ENCODE results near the gene ADGRB3. TPM values are rescaled to one million over a fixed set of nuclear protein-coding genes. Genes with fewer than 3 reads are reported as not detected.

Gene ADGRB3
- total and polyA plus RNA-seq, 2 donors (not counting 1 experiment from before 2014, with no cell fraction given): not detected

- Histone ChIP-seq H3K4me2 (replicated peaks; ENCODE audit: low read depth, low read length, poor library complexity, severe bottlenecking) (no peak overlapping the region), H3K27me3 (replicated peaks in 1 of 4; ENCODE audit: control extremely low read depth in 1 of 4, control insufficient read depth in 3 of 4, insufficient read depth in 4 of 4, low read length in 3 of 4) (no peaks in the 10 kb centered on the region), H3K4me1 (ENCODE audit: control insufficient read depth in 2 of 2, insufficient read depth in 2 of 2, low read length in 2 of 2) (no peaks in the 10 kb centered on the region), H3K27ac (ENCODE audit: low read length in 2 of 2) (no peak overlapping the region), H4K20me1 (ENCODE audit: control insufficient read depth, insufficient read depth, low read length, poor library complexity, severe bottlenecking) (no peaks in the 10 kb centered on the region), H3K79me2 (ENCODE audit: control insufficient read depth, insufficient read depth, low read length) (no peaks in the 10 kb centered on the region), H3K36me3 (replicated peaks in 1 of 2; ENCODE audit: control extremely low read depth in 1 of 2, control insufficient read depth in 1 of 2, extremely low read depth in 1 of 2, insufficient read depth in 2 of 2, low read length in 1 of 2) (no peaks in the 10 kb centered on the region), H2AFZ (ENCODE audit: insufficient read depth, low read depth, low read length, poor library complexity, severe bottlenecking) (no peak overlapping the region), H3K4me3 (ENCODE audit: control extremely low read depth in 1 of 5, extremely low read depth in 1 of 5, insufficient read depth in 1 of 5, low read depth in 2 of 5, low read length in 4 of 5) (no peak overlapping the region), H3K9ac (ENCODE audit: low read length) (no peak overlapping the region), H3K9me3 (ENCODE audit: control extremely low read depth in 1 of 3, control insufficient read depth in 2 of 3, insufficient read depth in 1 of 3, low read length in 2 of 3) (no peaks in the 10 kb centered on the region)
- no peaks in the 10 kb centered on the region for H3K27me3 Mint-ChIP-seq
- no peaks in the 10 kb centered on the region for H3K4me1 Mint-ChIP-seq
- no CpG with 5 or more reads among the region's 5 CpGs for WGBS (ENCODE audit: insufficient coverage)
- no peak overlapping the region for H3K27ac Mint-ChIP-seq
- H3K4me3 Mint-ChIP-seq: no peak overlapping the region
- ChIA-PET POLR2A (no interaction called here), CTCF (no interaction called here)
- TF ChIP-seq CTCF (IDR thresholded peaks at IDR 0.05) (no peak), EZH2 (IDR thresholded peaks at IDR 0.05; ENCODE audit: borderline replicate concordance, insufficient read depth, low read depth, low read length, poor library complexity, severe bottlenecking) (no peak)
- no peaks in the 10 kb centered on the region for H3K9me3 Mint-ChIP-seq (ENCODE audit: insufficient read depth)
- ATAC-seq (ENCODE audit: low read depth): no peak
- DNase-seq: no peak
- intact Hi-C loops (cut with micrococcal nuclease): no loop called here
These were observed 703.5 kb downstream of the ADGRB3 start for GRCh38 chr6:69338431-69339162.

GRCh38 chr6:69339163-69339550, 704.1 kb downstream of the ADGRB3 start:
- no peak for TF ChIP-seq EZH2 (IDR thresholded peaks at IDR 0.05; ENCODE audit: borderline replicate concordance, insufficient read depth, low read depth, low read length, poor library complexity, severe bottlenecking)
- no peak for TF ChIP-seq CTCF (IDR thresholded peaks at IDR 0.05)
- no peak for DNase-seq
- no peak for ATAC-seq (ENCODE audit: low read depth)
- Histone ChIP-seq H3K79me2 (ENCODE audit: control insufficient read depth, insufficient read depth, low read length) (no peaks in the 10 kb centered on the region), H3K27me3 (replicated peaks in 1 of 4; ENCODE audit: control extremely low read depth in 1 of 4, control insufficient read depth in 3 of 4, insufficient read depth in 4 of 4, low read length in 3 of 4) (no peaks in the 10 kb centered on the region), H4K20me1 (ENCODE audit: control insufficient read depth, insufficient read depth, low read length, poor library complexity, severe bottlenecking) (no peaks in the 10 kb centered on the region), H3K4me1 (ENCODE audit: control insufficient read depth in 2 of 2, insufficient read depth in 2 of 2, low read length in 2 of 2) (no peaks in the 10 kb centered on the region), H2AFZ (ENCODE audit: insufficient read depth, low read depth, low read length, poor library complexity, severe bottlenecking) (no peak overlapping the region), H3K9me3 (ENCODE audit: control extremely low read depth in 1 of 3, control insufficient read depth in 2 of 3, insufficient read depth in 1 of 3, low read length in 2 of 3) (no peaks in the 10 kb centered on the region), H3K36me3 (replicated peaks in 1 of 2; ENCODE audit: control extremely low read depth in 1 of 2, control insufficient read depth in 1 of 2, extremely low read depth in 1 of 2, insufficient read depth in 2 of 2, low read length in 1 of 2) (no peaks in the 10 kb centered on the region), H3K4me2 (replicated peaks; ENCODE audit: low read depth, low read length, poor library complexity, severe bottlenecking) (no peak overlapping the region), H3K9ac (ENCODE audit: low read length) (no peak overlapping the region), H3K27ac (ENCODE audit: low read length in 2 of 2) (no peak overlapping the region), H3K4me3 (ENCODE audit: control extremely low read depth in 1 of 5, extremely low read depth in 1 of 5, insufficient read depth in 1 of 5, low read depth in 2 of 5, low read length in 4 of 5) (no peak overlapping the region)
- no peak overlapping the region for H3K27ac Mint-ChIP-seq
- H3K9me3 Mint-ChIP-seq (ENCODE audit: insufficient read depth): no peaks in the 10 kb centered on the region
- H3K27me3 Mint-ChIP-seq: no peaks in the 10 kb centered on the region
- H3K4me1 Mint-ChIP-seq: no peaks in the 10 kb centered on the region
- H3K4me3 Mint-ChIP-seq: no peak overlapping the region
- CTCF ChIA-PET: no interaction called here
- intact Hi-C loops (cut with micrococcal nuclease): no loop called here
- POLR2A ChIA-PET: no interaction called here
- 83% methylated on average over 4 of the region's 6 CpGs for WGBS (ENCODE audit: insufficient coverage)
